Erythroblast (primary cell): ENCODE data around the gene SMPX.

ENCODE experiments used
- DNase-seq, 2 experiments: peaks; one replicate each; lab custom pipeline; 2025; lab: John Stamatoyannopoulos, UW
- GATA1 ChIP-seq: IDR thresholded peaks from 2 replicates; pipeline ENCODE4 v1.6.1; 2011; ENCODE audit warnings: low read depth, mild to moderate bottlenecking, control low read depth, low read length, moderate library complexity
- POLR2A ChIP-seq: IDR thresholded peaks from 2 replicates; pipeline ENCODE4 v1.6.1; 2011; ENCODE audit warnings: mild to moderate bottlenecking, low read length

The SMPX gene

DNA sequence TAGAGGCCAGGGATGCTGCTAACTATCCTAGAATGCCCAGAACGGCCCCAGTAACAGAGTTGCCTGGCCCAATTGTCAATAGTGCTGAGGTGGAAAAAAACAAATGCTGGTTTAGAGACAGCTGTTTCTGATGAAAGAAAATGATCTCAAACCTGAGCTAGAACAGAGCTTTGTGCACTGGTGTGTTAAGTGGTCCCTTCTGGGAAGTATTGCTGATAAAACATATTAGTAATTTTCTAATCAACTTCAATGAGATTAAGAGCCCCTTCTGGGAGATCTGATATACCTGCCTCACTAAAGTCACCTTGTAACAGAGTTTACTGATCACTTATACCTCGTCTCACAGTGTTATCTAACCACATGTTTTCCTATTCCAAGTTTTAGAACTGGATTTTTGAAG, 42.1 kb downstream of the SMPX start:
- no peak for DNase-seq

DNA sequence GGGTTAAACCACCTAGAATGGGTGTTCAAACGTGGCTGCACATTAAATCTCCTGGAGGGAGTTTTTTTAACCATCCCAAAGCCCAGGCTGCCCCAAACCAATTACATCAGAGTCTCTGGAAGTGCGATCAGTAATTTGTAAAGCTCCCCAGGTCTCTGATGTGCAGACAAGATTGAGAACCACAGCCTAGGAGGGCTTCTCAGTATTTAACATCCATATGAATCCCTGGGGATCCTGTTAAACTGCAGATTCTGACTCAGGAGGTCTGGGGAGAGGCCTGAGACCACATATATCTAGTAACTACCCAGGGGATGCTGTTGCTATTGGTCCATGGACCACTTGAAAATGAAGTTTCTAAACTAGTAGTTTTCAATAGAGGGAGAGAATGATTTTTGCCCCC, 42.6 kb downstream of the SMPX start:
- no peak for DNase-seq

More for the DNA sequence above, 42.1 kb downstream of the SMPX start:
- TF ChIP-seq POLR2A (no peak), GATA1 (no peak)

DNA sequence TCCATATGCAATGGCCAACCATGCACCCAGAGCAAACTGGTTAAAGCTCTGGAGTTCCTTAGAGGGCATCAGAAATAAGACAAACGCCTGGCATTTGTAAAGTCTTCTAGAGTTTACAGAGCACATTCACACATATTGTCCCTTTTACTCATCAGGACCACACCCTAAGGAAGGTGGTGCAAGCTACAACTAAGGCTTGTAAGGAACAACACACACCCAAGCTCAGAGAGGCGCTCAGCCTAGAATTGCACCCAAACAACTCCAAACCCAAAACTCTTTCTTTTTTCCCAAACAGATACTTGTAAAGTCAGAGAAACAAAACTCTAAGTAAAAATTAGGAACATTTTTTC, 46.1 kb downstream of the SMPX start:
- TF ChIP-seq GATA1 (no peak), POLR2A (no peak)
- DNase-seq, result no peak

More for the DNA sequence above, 42.6 kb downstream of the SMPX start:
- no peak for TF ChIP-seq GATA1
- no peak for TF ChIP-seq POLR2A

DNA sequence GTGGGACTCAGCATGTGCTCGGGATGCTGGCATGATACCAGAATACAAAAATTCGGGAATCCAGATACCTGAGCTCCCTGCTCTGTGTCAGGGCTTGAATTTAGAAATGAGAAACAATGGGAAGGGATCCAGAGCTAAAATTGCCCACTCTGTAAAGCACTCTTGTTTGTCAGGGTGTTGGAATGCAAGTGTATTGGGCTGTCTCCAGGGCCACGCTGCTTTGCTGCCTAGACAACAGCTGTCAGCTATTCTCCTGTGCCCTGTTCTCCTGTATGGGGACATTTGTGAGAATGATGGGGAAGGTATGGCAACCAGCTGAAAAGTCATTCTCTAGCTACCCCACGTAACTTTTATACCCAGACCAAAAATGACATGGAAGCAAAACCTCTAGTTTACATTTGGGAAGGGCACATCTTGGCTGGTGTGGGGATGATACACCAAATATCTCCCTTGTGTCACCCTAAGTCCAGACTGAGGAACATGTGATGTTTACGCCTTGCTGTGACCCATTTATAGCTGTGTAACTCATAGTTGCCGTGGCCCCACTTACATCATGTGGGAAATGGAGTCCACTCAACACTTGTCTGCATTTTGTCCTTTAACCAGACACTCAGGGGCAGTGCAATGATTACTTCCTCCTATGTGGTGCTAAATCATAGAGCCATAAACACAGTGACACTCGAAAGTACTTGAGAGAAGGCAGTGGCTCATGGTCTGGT, 46.6 kb downstream of the SMPX start:
- no peak for DNase-seq
- no peak for TF ChIP-seq GATA1
- TF ChIP-seq POLR2A, result no peak

DNA sequence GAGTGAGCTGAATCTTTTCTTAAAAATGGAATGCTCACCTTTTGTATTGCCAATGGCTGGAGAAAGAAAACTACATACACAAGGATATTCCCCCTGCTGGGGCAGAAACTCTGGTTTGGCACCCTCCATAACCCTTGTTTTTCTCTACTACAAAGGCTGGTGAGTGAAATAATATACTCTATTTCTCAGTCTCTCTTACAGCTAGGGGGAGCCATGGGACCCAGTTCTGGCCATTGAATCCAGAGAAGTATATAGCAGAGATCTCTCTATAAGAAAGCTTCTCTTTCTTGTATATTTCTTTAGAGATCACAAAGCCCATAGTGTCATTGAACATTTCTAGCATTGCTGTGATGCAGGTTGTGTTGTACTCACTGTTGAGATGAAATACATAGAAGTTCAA, 49.8 kb downstream of the SMPX start:
- DNase-seq, result peak in 1 of 2 experiments; percentile 0

DNA sequence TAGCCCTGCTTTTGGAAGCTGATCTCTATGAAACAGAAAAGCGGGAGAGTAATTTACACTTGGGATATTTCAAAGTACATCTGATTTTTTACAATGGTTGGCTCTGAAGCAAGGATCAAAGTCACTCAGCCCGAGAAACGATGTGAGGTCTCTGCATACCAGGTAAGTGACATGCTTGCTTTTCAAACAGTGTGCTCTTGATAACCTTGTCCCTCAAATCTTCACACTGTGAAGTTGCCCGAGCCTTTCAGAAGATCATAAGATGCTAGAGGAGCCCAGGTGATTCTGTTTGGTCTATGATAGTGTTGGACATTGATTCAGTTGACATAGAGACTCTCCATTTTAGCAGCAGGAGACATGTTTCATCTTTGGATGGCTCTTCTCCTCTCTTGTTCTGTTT, 52.7 kb downstream of the SMPX start:
- DNase-seq, result no peak
- TF ChIP-seq GATA1, result no peak
- no peak for TF ChIP-seq POLR2A

More for the DNA sequence above, 49.8 kb downstream of the SMPX start:
- TF ChIP-seq GATA1 (no peak), POLR2A (no peak)

DNA sequence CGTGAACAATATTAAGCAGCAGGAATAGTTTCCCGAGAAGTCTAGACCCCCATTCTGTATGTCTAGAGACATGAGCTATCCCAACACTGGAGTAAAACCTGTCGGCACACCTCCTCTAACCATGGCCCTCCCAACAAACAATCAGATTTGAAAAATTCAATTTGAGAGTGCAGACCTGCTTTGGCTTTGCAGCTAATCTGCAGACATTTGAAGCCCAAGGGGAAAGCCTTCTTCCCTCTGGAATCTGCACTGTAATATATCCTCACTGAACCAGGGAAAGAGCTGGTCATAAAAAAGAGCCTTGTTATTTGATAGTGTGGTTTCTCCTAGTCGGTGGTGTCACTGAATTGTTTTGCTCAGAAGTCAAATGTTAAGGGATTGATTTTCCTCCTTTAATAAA, 55.2 kb downstream of the SMPX start:
- TF ChIP-seq POLR2A (no peak), GATA1 (no peak)
- no peak for DNase-seq

DNA sequence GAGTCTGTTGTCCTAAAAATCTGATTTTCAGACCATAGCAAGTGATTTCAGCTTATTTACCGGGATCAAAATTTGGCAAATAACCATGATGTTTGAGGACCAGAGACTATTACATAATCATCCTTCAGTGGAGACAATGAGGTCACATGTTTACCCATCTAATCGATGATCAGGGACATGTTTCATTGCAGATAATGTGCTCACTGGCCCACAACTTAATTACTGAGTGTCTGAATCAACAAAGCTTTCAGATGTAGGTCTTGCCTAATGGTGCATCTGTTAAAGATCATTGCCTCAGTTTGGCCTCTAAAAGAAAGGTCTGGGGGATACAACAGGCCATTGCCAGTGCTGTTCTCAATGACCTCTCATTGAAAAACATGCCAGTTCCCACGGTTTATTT, 56.9 kb downstream of the SMPX start:
- DNase-seq, result no peak
- TF ChIP-seq POLR2A (no peak), GATA1 (no peak)

DNA sequence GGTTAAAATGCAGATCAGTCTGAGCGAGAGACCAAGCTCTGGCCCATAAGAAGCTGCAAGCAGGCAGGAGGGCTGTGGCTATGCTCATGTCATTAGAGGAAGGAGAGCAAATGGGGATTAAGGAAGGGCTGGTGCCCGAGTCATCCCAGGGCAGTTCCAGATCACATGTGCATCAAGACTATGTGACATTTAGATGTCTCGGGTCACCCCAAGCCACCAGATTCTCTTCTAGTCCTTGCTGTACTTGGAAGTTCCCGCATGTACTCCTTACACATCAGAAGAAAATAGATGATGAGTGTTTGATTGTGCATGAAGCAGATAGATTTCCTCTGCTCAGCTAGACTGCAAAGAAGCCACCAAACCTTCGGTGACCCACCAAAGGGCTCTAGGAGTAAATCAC, 57.6 kb downstream of the SMPX start:
- TF ChIP-seq POLR2A, result no peak
- TF ChIP-seq GATA1, result no peak
- no peak for DNase-seq

DNA sequence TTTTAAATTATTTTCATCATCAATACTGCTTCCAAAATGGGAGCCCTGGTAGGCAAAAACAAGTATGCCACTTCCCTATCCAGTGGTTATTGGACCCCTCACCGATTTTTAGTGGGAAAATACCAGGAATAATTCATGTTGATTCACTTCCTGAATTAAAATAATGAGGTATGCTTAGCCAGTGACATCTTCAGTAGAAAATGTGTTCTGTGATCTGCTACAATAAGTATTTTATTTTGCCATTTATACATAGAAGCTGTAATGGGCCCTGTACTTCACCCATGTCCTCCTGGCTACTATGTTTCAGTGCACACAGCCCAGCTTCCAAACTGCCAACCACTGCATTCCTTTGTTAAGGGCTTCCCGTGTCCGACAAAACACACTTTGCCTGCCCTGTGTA, 58.8 kb downstream of the SMPX start:
- TF ChIP-seq POLR2A (no peak), GATA1 (no peak)
- DNase-seq, result no peak

DNA sequence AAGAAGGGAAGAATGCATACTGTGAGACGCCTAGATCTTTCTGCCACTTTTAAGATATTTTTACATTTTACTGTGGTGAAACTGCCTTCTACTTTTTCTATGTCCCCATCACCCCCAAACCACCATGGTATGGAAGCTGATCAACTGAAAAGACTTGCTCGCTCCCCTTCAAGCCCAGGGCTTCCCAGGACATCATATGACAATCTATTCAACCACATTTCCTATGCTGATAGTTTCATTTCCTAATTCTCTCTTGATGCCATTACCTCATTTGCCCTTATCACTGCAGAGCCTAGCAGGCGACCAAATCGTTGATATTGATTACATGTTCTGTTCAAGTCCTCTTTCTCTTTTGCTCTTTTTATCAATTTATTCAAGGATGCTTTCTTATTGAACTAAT, 59.6 kb downstream of the SMPX start:
- TF ChIP-seq GATA1, result no peak
- TF ChIP-seq POLR2A, result no peak
- DNase-seq, result no peak

DNA sequence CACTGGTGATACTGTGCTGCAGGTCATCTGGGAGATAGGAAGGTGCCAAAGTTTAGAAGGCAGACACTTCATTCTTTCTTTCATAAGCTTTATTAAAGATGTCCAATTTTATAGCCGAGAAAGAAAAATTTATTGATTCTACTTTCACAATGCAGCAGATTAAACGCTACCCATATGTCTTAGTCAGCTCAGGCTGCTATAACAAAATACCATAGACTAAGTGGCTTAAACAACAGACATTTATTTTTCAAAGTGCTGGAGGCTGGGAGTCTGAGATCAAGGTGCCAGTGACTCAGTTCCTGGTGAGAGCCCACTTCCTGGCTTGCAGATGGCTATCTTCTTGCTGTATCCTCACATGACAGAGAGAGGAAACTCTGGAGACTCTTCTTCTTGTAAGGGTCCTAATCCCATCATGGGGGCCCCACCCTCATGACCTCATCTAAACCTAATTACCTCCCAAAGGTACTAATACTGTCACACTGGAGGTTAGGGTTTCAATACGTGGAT, 66.4 kb downstream of the SMPX start:
- DNase-seq, result no peak
- TF ChIP-seq POLR2A (no peak), GATA1 (no peak)

DNA sequence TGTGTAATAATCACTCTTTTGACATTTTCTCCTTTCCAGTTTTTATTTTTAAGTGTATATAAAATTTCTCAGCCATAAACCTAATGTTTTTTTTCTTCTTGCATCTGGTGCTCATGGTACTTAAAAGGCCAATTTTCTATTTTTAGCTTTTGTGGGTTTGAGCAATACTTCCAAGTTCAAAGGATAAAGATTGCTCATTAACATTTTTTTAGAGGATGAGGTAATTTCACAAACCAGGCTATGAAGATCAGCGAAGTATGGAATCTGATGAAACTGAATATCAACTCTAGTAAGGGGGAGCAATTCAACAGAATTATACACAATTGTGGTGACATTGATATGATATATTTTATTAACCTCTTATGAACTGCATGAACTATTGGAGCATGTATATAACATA, 74.0 kb downstream of the SMPX start:
- no peak for DNase-seq
- TF ChIP-seq GATA1 (no peak), POLR2A (no peak)

DNA sequence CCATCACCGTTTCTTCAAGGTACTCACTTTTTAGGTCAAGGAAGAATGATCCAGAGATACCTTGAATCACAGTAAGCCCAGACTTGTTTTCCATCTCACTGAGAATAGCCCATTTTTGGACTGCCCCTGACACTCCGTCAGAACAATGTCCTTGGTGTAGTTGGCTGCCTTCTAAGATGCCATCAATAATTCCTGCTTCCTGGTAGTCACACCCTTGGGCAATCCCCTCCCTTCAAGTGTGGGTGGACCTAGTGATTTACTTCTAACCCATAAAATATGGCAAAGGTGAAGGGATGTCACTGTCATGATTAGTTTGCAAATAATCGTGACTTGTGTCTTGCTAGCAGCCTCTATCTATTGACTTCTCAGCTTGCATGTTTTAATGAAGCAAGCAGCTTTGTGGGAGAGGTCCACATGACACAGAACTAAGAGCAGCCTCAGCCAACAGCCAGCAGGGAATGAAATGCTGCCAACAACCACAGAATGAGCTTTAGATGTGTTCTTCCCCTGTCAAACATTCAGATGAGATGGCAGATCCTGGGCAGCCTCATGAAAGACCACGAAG, 79.8 kb downstream of the SMPX start:
- no peak for DNase-seq
- TF ChIP-seq POLR2A (no peak), GATA1 (no peak)

DNA sequence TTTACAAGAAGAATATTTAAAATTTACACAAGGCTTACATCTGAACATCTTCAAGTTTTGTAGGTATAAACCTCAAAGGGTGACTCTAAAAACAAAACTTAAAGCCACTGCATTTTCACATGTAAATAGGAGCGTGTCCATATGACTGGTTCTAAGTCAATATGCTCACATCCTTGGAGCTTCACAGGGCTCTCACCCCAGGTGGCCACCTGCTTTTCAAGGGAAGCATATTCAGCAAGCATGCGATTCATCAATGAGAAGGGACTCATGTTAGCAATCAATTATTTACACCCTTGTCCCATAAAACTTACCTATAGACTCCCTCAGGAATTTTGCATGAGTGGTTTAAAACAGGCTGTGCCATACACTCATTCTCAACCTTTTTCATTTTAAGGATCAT, 82.0 kb downstream of the SMPX start:
- DNase-seq, result no peak
- no peak for TF ChIP-seq GATA1
- no peak for TF ChIP-seq POLR2A
